HL-60/S4 treated with retinoic acid at 250 ng/mL for 4 days and 3 days (cell line): ENCODE results near the gene RASSF5.

Source experiments
- in situ Hi-C: fragments of 300-500 bp; cut with MboI; formaldehyde crosslinking; loops from 2 replicates; pipeline ENCODE4 v1.7.0; 2022; ENCODE audit warnings: low sequenced_read_pairs

RASSF5 gene

GRCh38 chr1:206583707-206584648 is 76.6 kb downstream of the RASSF5 start:
- in situ Hi-C loops: loop anchor here (5.0 kb wide), 1 partner anchor 97 kb away; no protein-coding TSS in a partner anchor

GRCh38 chr1:206584683-206585082 is 77.4 kb downstream of the RASSF5 start:
- in situ Hi-C loops: loop anchor here (5.0 kb wide), 1 partner anchor 97 kb away; no protein-coding TSS in a partner anchor

GRCh38 chr1:206586501-206587445 is 79.4 kb downstream of the RASSF5 start:
- in situ Hi-C loops: no loop called here

- in situ Hi-C loops: no loop called here
These were observed 80.6 kb downstream of the RASSF5 start for GRCh38 chr1:206587904-206588303.

GRCh38 chr1:206588492-206588891 is 81.2 kb downstream of the RASSF5 start:
- in situ Hi-C loops: no loop called here

- in situ Hi-C loops: no loop called here
These were observed 81.9 kb downstream of the RASSF5 start for GRCh38 chr1:206589206-206589605.

- in situ Hi-C loops: no loop called here
These were observed 82.9 kb downstream of the RASSF5 start for GRCh38 chr1:206590025-206590758.

- in situ Hi-C loops: no loop called here
These were observed 83.9 kb downstream of the RASSF5 start for GRCh38 chr1:206591226-206591625.

GRCh38 chr1:206591696-206592095 is 84.4 kb downstream of the RASSF5 start:
- in situ Hi-C loops: no loop called here

- in situ Hi-C loops: no loop called here
These were observed 86.1 kb downstream of the RASSF5 start for GRCh38 chr1:206593351-206593925.

- in situ Hi-C loops: no loop called here
These were observed 88.4 kb downstream of the RASSF5 start for GRCh38 chr1:206595581-206596318.

GRCh38 chr1:206596319-206596666 is 89.0 kb downstream of the RASSF5 start:
- in situ Hi-C loops: no loop called here

- in situ Hi-C loops: no loop called here
These were observed 93.2 kb downstream of the RASSF5 start for GRCh38 chr1:206600527-206600926.

- in situ Hi-C loops: no loop called here
These were observed 97.5 kb downstream of the RASSF5 start for GRCh38 chr1:206604861-206605260.

GRCh38 chr1:206606867-206607266 is 99.5 kb downstream of the RASSF5 start:
- in situ Hi-C loops: no loop called here

GRCh38 chr1:206608108-206608698 is 100.9 kb downstream of the RASSF5 start:
- in situ Hi-C loops: no loop called here

- in situ Hi-C loops: no loop called here
These were observed 102.1 kb downstream of the RASSF5 start for GRCh38 chr1:206609229-206609991.

- in situ Hi-C loops: no loop called here
These were observed 105.0 kb downstream of the RASSF5 start, which contains the start of gene EIF2D for GRCh38 chr1:206612129-206612876. Gene EIF2D, minus strand, starts transcription at chr1:206612465. Its CDS starts 123 bp downstream, at chr1:206612342.
